ENCODE data around the gene HOTAIR.

HOTAIR gene

GRCh38 chr12:53982648-53983567, 8.2 kb upstream of the HOTAIR start:
- Histone ChIP-seq H2BK15ac (ENCODE audit: low read length) (no peak overlapping the region), H2BK120ac (ENCODE audit: low read depth, low read length) (no peak overlapping the region), H3K23ac (ENCODE audit: low read depth, low read length, poor library complexity) (no peak overlapping the region), H3K9ac (ENCODE audit: low read depth, low read length, poor library complexity) (no peak overlapping the region), H3K14ac (ENCODE audit: low read length) (no peak overlapping the region), H3K36me3 (replicated peaks in 1 of 2; ENCODE audit: control insufficient read depth in 2 of 2, insufficient read depth in 2 of 2, low read length in 2 of 2) (no peaks in the 10 kb centered on the region), H3K4me1 (ENCODE audit: control insufficient read depth in 2 of 2, insufficient read depth in 1 of 2, low read depth in 1 of 2, low read length in 2 of 2) (peaks cover 0 to 3% of the 10 kb centered on the region in 2 donors), H3K9me3 (replicated peaks in 1 of 2; ENCODE audit: control insufficient read depth in 2 of 2, insufficient read depth in 1 of 2, low read depth in 1 of 2, low read length in 2 of 2) (peaks cover 0 to 18% of the 10 kb centered on the region in 2 donors), H4K8ac (ENCODE audit: low read depth, low read length) (no peak overlapping the region), H3K4me3 (ENCODE audit: low read length in 2 of 2) (no peak overlapping the region), H3K27me3 (ENCODE audit: control insufficient read depth in 3 of 3, insufficient read depth in 3 of 3, low read depth in 1 of 3, low read length in 3 of 3) (peaks cover 54 to 98% (median 97%) of the 10 kb centered on the region in 3 experiments), H4K91ac (ENCODE audit: low read depth, low read length, poor library complexity) (no peak overlapping the region), H3K4ac (ENCODE audit: low read length) (no peak overlapping the region), H3K27ac (replicated peaks; ENCODE audit: low read length) (no peak overlapping the region), H3K4me2 (ENCODE audit: insufficient read depth, low read length, poor library complexity, severe bottlenecking) (no peak overlapping the region), H2AK5ac (ENCODE audit: low read depth, low read length) (no peak overlapping the region), H2BK12ac (ENCODE audit: low read length) (no peak overlapping the region), H3K18ac (ENCODE audit: low read length) (no peak overlapping the region), H3K79me1 (ENCODE audit: low read depth, low read length) (no peaks in the 10 kb centered on the region), H2AFZ (ENCODE audit: low read length) (no peak overlapping the region), H2BK5ac (ENCODE audit: low read length) (no peak overlapping the region)
- WGBS, 2 donors (ENCODE audit: extremely low coverage in 2 of 2, insufficient read length in 2 of 2, insufficient replicate concordance in 1 of 2) = no CpG with 5 or more reads among the region's 26 CpGs
- DNase-seq (ENCODE audit: low spot score) = no peak

GRCh38 chr12:53981634-53982565, 7.1 kb upstream of the HOTAIR start:
- Histone ChIP-seq H3K23ac (ENCODE audit: low read depth, low read length, poor library complexity) (no peak overlapping the region), H3K9ac (ENCODE audit: low read depth, low read length, poor library complexity) (no peak overlapping the region)

GRCh38 chr12:53980802-53981496, 6.2 kb upstream of the HOTAIR start:
- no peak overlapping the region for H4K8ac ChIP-seq (ENCODE audit: low read depth, low read length)
- H4K91ac ChIP-seq (ENCODE audit: low read depth, low read length, poor library complexity) = no peak overlapping the region
- no peak overlapping the region for H3K27ac ChIP-seq (replicated peaks; ENCODE audit: low read length)
- no peak overlapping the region for H2BK15ac ChIP-seq (ENCODE audit: low read length)
- no peak overlapping the region for H3K18ac ChIP-seq (ENCODE audit: low read length)
- no peak overlapping the region for H3K14ac ChIP-seq (ENCODE audit: low read length)
- no CpG with 5 or more reads among the region's 15 CpGs for WGBS, 2 donors (ENCODE audit: extremely low coverage in 2 of 2, insufficient read length in 2 of 2, insufficient replicate concordance in 1 of 2)
- no peak overlapping the region for H2AK5ac ChIP-seq (ENCODE audit: low read depth, low read length)
- H2BK120ac ChIP-seq (ENCODE audit: low read depth, low read length) = no peak overlapping the region
- H3K23ac ChIP-seq (ENCODE audit: low read depth, low read length, poor library complexity) = no peak overlapping the region
- H2AFZ ChIP-seq (ENCODE audit: low read length) = no peak overlapping the region
- H3K4ac ChIP-seq (ENCODE audit: low read length) = no peak overlapping the region
- H3K9ac ChIP-seq (ENCODE audit: low read depth, low read length, poor library complexity) = no peak overlapping the region
- no peak overlapping the region for H2BK5ac ChIP-seq (ENCODE audit: low read length)
- H3K4me1 ChIP-seq (ENCODE audit: control insufficient read depth in 2 of 2, insufficient read depth in 1 of 2, low read depth in 1 of 2, low read length in 2 of 2) = peaks cover 0 to 3% of the 10 kb centered on the region in 2 donors
- no peak overlapping the region for H2BK12ac ChIP-seq (ENCODE audit: low read length)
- no peaks in the 10 kb centered on the region for H3K79me1 ChIP-seq (ENCODE audit: low read depth, low read length)
- peaks cover 0 to 24% of the 10 kb centered on the region in 2 donors for H3K9me3 ChIP-seq (replicated peaks in 1 of 2; ENCODE audit: control insufficient read depth in 2 of 2, insufficient read depth in 1 of 2, low read depth in 1 of 2, low read length in 2 of 2)
- no peaks in the 10 kb centered on the region for H3K36me3 ChIP-seq (replicated peaks in 1 of 2; ENCODE audit: control insufficient read depth in 2 of 2, insufficient read depth in 2 of 2, low read length in 2 of 2)
- no peak for DNase-seq (ENCODE audit: low spot score)
- no peak overlapping the region for H3K4me2 ChIP-seq (ENCODE audit: insufficient read depth, low read length, poor library complexity, severe bottlenecking)
- no peak overlapping the region for H3K4me3 ChIP-seq (ENCODE audit: low read length in 2 of 2)
- H3K27me3 ChIP-seq (ENCODE audit: control insufficient read depth in 3 of 3, insufficient read depth in 3 of 3, low read depth in 1 of 3, low read length in 3 of 3) = peaks cover 53 to 98% (median 97%) of the 10 kb centered on the region in 3 experiments

More at GRCh38 chr12:53981634-53982565, 7.1 kb upstream of the HOTAIR start:
- DNase-seq (ENCODE audit: low spot score) = no peak
- Histone ChIP-seq H2BK5ac (ENCODE audit: low read length) (no peak overlapping the region), H4K91ac (ENCODE audit: low read depth, low read length, poor library complexity) (no peak overlapping the region), H4K8ac (ENCODE audit: low read depth, low read length) (no peak overlapping the region), H3K14ac (ENCODE audit: low read length) (no peak overlapping the region), H2BK120ac (ENCODE audit: low read depth, low read length) (no peak overlapping the region), H3K27me3 (ENCODE audit: control insufficient read depth in 3 of 3, insufficient read depth in 3 of 3, low read depth in 1 of 3, low read length in 3 of 3) (peaks cover 55 to 98% (median 97%) of the 10 kb centered on the region in 3 experiments), H2BK12ac (ENCODE audit: low read length) (no peak overlapping the region), H2AK5ac (ENCODE audit: low read depth, low read length) (no peak overlapping the region), H3K4me2 (ENCODE audit: insufficient read depth, low read length, poor library complexity, severe bottlenecking) (no peak overlapping the region), H3K9me3 (replicated peaks in 1 of 2; ENCODE audit: control insufficient read depth in 2 of 2, insufficient read depth in 1 of 2, low read depth in 1 of 2, low read length in 2 of 2) (peaks cover 0 to 21% of the 10 kb centered on the region in 2 donors), H3K4ac (ENCODE audit: low read length) (no peak overlapping the region), H3K27ac (replicated peaks; ENCODE audit: low read length) (no peak overlapping the region), H2AFZ (ENCODE audit: low read length) (no peak overlapping the region), H3K18ac (ENCODE audit: low read length) (no peak overlapping the region), H3K36me3 (replicated peaks in 1 of 2; ENCODE audit: control insufficient read depth in 2 of 2, insufficient read depth in 2 of 2, low read length in 2 of 2) (no peaks in the 10 kb centered on the region), H2BK15ac (ENCODE audit: low read length) (no peak overlapping the region), H3K4me1 (ENCODE audit: control insufficient read depth in 2 of 2, insufficient read depth in 1 of 2, low read depth in 1 of 2, low read length in 2 of 2) (peaks cover 0 to 3% of the 10 kb centered on the region in 2 donors), H3K79me1 (ENCODE audit: low read depth, low read length) (no peaks in the 10 kb centered on the region), H3K4me3 (ENCODE audit: low read length in 2 of 2) (no peak overlapping the region)
- WGBS, 2 donors (ENCODE audit: extremely low coverage in 2 of 2, insufficient read length in 2 of 2, insufficient replicate concordance in 1 of 2) = no CpG with 5 or more reads among the region's 30 CpGs
